ENCODE data around the gene EMC9. TPM values are rescaled to one million over a fixed set of nuclear protein-coding genes. Genes with fewer than 3 reads are reported as not detected.

The EMC9 gene
- total RNA-seq, 4 donors from 2014 or later, result 6.2 to 21.2 (median 10.9) TPM; not detected in 1

GRCh38 chr14:24094841-24095270, 46.5 kb downstream of the EMC9 start:
- H3K9me3 ChIP-seq, result no peaks in the 10 kb centered on the region
- H3K36me3 ChIP-seq, result no peaks in the 10 kb centered on the region
- peaks cover 0 to 8% of the 10 kb centered on the region in 2 donors for H3K4me1 ChIP-seq
- TF ChIP-seq CTCF (IDR thresholded peaks at IDR 0.05) (no peak), POLR2A (IDR thresholded peaks at IDR 0.05) (no peak)
- no peaks in the 10 kb centered on the region for H3K27me3 ChIP-seq
- intact Hi-C loops (cut with DNase I; ENCODE audit: low total_unique reads), result loop anchor here (5.0 kb wide), 1 partner anchor 38 kb away; no protein-coding TSS in a partner anchor
- DNase-seq, result no peak
- H3K4me3 ChIP-seq, result peak overlapping the region; percentile 71 to 84
- H3K27ac ChIP-seq, result peak overlapping the region; percentile 84 to 93

DNA sequence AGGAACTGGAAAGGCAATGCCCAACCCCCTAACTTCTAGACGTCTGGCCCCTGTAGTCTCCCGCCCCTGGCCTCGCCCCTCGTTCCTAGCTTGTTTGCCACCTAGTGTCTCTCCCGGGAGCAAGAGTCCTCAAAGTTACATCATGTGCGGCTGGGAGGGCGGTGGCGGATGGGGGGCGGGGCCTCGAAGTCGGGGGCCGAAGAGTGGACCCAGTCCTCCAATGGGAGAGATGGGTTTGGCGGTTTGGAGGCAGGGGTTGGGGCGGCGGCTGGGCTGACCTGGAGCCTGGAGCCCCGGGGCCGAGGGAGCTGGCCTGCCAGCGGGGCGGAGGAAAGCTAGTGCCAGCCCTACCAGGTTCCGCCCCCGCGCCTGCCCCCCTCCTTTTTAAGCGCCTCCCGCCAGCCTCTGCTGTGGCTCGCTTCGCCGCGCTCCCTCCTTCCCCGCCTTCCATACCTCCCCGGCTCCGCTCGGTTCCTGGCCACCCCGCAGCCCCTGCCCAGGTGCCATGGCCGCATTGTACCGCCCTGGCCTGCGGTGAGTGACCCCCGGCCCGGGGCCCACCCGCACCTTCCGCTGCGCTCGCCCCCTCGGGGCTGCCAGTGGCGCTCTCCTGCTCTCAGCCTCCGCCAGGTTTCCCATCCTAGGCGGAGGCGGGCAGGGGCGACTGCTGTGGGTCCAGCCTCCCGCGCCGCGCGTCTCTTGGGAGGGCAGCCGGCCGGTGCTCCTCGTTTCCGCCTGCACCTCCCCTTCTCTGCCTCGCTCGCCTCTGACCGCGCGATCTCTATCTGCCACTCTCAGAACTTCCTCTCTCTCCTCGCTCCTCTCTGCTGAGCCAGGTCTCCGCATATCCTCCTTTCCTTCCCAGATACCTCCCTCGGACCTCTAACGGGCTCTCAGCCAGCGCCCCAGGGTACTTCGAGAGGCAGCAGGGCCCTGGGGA, 47.2 kb downstream of the EMC9 start, which contains the start of gene PCK2:
PCK2 (plus strand) TSS at position 411 of the 940 bp plus-strand sequence; CDS start at position 506, 95 bp downstream.
- intact Hi-C loops (cut with DNase I; ENCODE audit: low total_unique reads), result loop anchor here (5.0 kb wide), 1 partner anchor 37 kb away; no protein-coding TSS in a partner anchor
- TF ChIP-seq POLR2A (IDR thresholded peaks at IDR 0.05), result peak in 1 of 2 donors; percentile 61
- peak in 1 of 4 experiments; percentile 17 for TF ChIP-seq CTCF (IDR thresholded peaks at IDR 0.05)
- peak within 1 kb of the TSS; percentile 71 to 84 for H3K4me3 ChIP-seq
- H3K36me3 ChIP-seq, result no peaks in the 10 kb centered on the region
- no peaks in the 10 kb centered on the region for H3K9me3 ChIP-seq
- peaks cover 0 to 8% of the 10 kb centered on the region in 2 donors for H3K4me1 ChIP-seq
- DNase-seq, result peak; percentile 88 to 93
- no peaks in the 10 kb centered on the region for H3K27me3 ChIP-seq
- peak within 1 kb of the TSS; percentile 84 to 93 for H3K27ac ChIP-seq

- H3K27me3 ChIP-seq, result no peaks in the 10 kb centered on the region
- no peak for DNase-seq
- no peaks in the 10 kb centered on the region for H3K9me3 ChIP-seq
- no peak for TF ChIP-seq CTCF (IDR thresholded peaks at IDR 0.05)
- TF ChIP-seq POLR2A (IDR thresholded peaks at IDR 0.05), result no peak
- H3K36me3 ChIP-seq, result no peaks in the 10 kb centered on the region
- H3K4me3 ChIP-seq, result peak overlapping the region; percentile 71 to 84
- peaks cover 0 to 8% of the 10 kb centered on the region in 2 donors for H3K4me1 ChIP-seq
- intact Hi-C loops (cut with DNase I; ENCODE audit: low total_unique reads), result loop anchor here (5.0 kb wide), 1 partner anchor 36 kb away; no protein-coding TSS in a partner anchor
- peak overlapping the region; percentile 84 to 93 for H3K27ac ChIP-seq
Measured at GRCh38 chr14:24093207-24093900, 48.0 kb downstream of the EMC9 start.

DNA sequence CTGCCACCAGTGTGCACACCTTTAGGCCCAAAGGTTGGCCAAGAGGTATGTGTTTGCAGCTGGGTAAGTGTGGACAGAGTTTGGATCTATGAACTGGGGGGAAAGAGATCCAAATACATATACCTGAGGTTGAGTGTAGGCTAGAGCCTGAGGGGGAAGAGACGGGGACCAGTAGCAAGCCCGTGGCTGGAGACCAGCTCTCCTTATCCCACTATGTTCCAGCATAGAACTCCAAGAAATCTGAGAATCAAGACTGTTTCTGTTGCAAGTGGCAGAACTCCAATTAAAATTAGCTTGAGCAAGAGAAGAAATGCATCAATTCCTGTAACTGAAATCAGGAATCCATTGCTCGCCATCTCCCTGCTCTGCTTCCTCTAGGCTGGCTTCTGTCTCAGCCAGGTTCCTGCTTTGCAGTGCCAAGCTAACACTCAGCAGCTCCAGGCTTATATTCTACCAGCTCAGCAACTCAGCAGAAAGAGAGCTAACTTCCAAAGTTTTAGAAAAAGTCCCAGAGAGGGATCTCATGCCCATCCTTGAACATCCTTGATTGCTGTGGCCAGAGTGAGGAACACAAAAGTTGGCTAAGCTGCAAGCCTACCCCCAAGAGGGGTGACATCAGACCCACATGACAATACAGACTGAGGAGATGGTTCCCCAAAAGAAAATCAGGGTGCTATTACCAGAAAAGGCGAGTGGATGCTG, 48.7 kb downstream of the EMC9 start:
- no peak overlapping the region for H3K4me3 ChIP-seq
- peaks cover 0 to 8% of the 10 kb centered on the region in 2 donors for H3K4me1 ChIP-seq
- H3K36me3 ChIP-seq, result no peaks in the 10 kb centered on the region
- TF ChIP-seq CTCF (IDR thresholded peaks at IDR 0.05) (no peak), POLR2A (IDR thresholded peaks at IDR 0.05) (no peak)
- intact Hi-C loops (cut with DNase I; ENCODE audit: low total_unique reads), result loop anchor here (5.0 kb wide), 1 partner anchor 35 kb away; no protein-coding TSS in a partner anchor
- no peak for DNase-seq
- no peaks in the 10 kb centered on the region for H3K9me3 ChIP-seq
- H3K27ac ChIP-seq, result peak overlapping the region in 1 of 2 donors; percentile 93
- no peaks in the 10 kb centered on the region for H3K27me3 ChIP-seq

Measured in uterus (tissue), 4 donors.